ENCODE results near the gene FHDC1. TPM values are rescaled to one million over a fixed set of nuclear protein-coding genes. Genes with fewer than 3 reads are reported as not detected.
A peak's percentile ranks its signal among the peaks of the same experiment; 100 is the strongest.

The FHDC1 gene, protein sequence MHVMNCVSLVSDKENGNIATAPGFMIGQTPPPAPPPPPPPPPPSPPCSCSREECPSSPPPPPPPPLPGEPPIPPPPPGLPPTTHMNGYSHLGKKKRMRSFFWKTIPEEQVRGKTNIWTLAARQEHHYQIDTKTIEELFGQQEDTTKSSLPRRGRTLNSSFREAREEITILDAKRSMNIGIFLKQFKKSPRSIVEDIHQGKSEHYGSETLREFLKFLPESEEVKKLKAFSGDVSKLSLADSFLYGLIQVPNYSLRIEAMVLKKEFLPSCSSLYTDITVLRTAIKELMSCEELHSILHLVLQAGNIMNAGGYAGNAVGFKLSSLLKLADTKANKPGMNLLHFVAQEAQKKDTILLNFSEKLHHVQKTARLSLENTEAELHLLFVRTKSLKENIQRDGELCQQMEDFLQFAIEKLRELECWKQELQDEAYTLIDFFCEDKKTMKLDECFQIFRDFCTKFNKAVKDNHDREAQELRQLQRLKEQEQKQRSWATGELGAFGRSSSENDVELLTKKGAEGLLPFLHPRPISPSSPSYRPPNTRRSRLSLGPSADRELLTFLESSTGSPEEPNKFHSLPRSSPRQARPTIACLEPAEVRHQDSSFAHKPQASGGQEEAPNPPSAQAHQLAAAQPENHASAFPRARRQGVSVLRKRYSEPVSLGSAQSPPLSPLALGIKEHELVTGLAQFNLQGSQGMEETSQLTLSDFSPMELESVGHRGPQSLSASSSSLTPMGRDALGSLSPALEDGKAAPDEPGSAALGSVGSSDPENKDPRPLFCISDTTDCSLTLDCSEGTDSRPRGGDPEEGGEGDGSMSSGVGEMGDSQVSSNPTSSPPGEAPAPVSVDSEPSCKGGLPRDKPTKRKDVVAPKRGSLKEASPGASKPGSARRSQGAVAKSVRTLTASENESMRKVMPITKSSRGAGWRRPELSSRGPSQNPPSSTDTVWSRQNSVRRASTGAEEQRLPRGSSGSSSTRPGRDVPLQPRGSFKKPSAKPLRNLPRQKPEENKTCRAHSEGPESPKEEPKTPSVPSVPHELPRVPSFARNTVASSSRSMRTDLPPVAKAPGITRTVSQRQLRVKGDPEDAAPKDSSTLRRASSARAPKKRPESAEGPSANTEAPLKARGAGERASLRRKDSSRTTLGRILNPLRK
- 10 to 100 TPM; 21.9 to 39.6 (median 28.7) TPM for total RNA-seq

GRCh38 chr4:152935631-152936445 is at the start of gene FHDC1:
FHDC1 (plus strand) TSS chr4:152936323; CDS start chr4:152943058, 6,735 bp downstream.
- H3K4me1 ChIP-seq = peaks cover 35% of the 10 kb centered on the region
- no peaks in the 10 kb centered on the region for H3K9me3 ChIP-seq
- H3K4me3 ChIP-seq = peak within 1 kb of the TSS; percentile 82
- WGBS = 2% methylated on average over 33 of the region's 75 CpGs
- TF ChIP-seq CTCF (IDR thresholded peaks at IDR 0.05) = no peak
- peak in 1 of 2 donors; percentile 6 for TF ChIP-seq POLR2A (IDR thresholded peaks at IDR 0.05)
- no peak for TF ChIP-seq POLR2AphosphoS5 (IDR thresholded peaks at IDR 0.05)
- DNase-seq (ENCODE audit: low spot score in 2 of 2) = peak in 1 of 2 donors; percentile 60
- peak within 1 kb of the TSS; percentile 74 for H3K27ac ChIP-seq
- H3K36me3 ChIP-seq = no peaks in the 10 kb centered on the region
- H3K27me3 ChIP-seq = peaks cover 10% of the 10 kb centered on the region

DNA sequence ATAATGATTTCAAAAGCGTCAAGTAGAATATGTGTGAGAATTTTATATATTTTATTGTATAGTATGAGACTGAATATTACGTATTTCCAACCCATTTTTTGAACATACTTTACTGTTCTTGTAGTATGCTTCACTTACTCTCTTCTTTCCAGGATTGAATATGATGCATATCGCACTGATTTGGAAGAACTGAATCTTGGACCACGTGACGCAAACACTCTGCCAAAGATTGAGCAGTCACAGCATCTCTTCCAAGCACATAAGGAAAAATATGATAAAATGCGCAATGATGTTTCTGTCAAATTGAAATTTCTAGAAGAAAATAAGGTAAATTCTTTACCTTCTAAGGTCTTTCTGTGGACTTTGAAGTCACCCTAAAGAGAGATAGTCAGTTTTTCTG is 48.1 kb upstream of the FHDC1 start:
- 95% methylated on average over 6 of the region's 6 CpGs for WGBS
- H3K27ac ChIP-seq = no peak overlapping the region
- no peak for TF ChIP-seq POLR2A (IDR thresholded peaks at IDR 0.05)
- no peak for TF ChIP-seq CTCF (IDR thresholded peaks at IDR 0.05)
- TF ChIP-seq EP300 (IDR thresholded peaks at IDR 0.05) = no peak
- no peak for TF ChIP-seq POLR2AphosphoS5 (IDR thresholded peaks at IDR 0.05)
- no peaks in the 10 kb centered on the region for H3K9me3 ChIP-seq
- no peaks in the 10 kb centered on the region for H3K4me1 ChIP-seq
- no peaks in the 10 kb centered on the region for H3K27me3 ChIP-seq
- H3K36me3 ChIP-seq = peaks cover 35% of the 10 kb centered on the region
- no peak for DNase-seq (ENCODE audit: low spot score in 2 of 2)
- no peak overlapping the region for H3K4me3 ChIP-seq

GRCh38 chr4:152892974-152893373 is 43.1 kb upstream of the FHDC1 start:
- no peak for DNase-seq (ENCODE audit: low spot score in 2 of 2)
- 76% methylated on average over 2 of the region's 2 CpGs for WGBS
- Histone ChIP-seq H3K27me3 (no peaks in the 10 kb centered on the region), H3K36me3 (peaks cover 39% of the 10 kb centered on the region), H3K4me1 (no peaks in the 10 kb centered on the region), H3K27ac (no peak overlapping the region), H3K4me3 (no peak overlapping the region), H3K9me3 (no peaks in the 10 kb centered on the region)
- TF ChIP-seq EP300 (IDR thresholded peaks at IDR 0.05) (no peak), CTCF (IDR thresholded peaks at IDR 0.05) (no peak), POLR2AphosphoS5 (IDR thresholded peaks at IDR 0.05) (no peak), POLR2A (IDR thresholded peaks at IDR 0.05) (no peak)

GRCh38 chr4:152894673-152895072 is 41.5 kb upstream of the FHDC1 start:
- H3K36me3 ChIP-seq = peaks cover 30% of the 10 kb centered on the region
- no peaks in the 10 kb centered on the region for H3K27me3 ChIP-seq
- WGBS = 83% methylated on average over 1 of the region's 1 CpG
- no peak overlapping the region for H3K4me3 ChIP-seq
- TF ChIP-seq POLR2AphosphoS5 (IDR thresholded peaks at IDR 0.05) = no peak
- TF ChIP-seq EP300 (IDR thresholded peaks at IDR 0.05) = no peak
- no peak for TF ChIP-seq CTCF (IDR thresholded peaks at IDR 0.05)
- TF ChIP-seq POLR2A (IDR thresholded peaks at IDR 0.05) = no peak
- no peaks in the 10 kb centered on the region for H3K4me1 ChIP-seq
- no peaks in the 10 kb centered on the region for H3K9me3 ChIP-seq
- no peak for DNase-seq (ENCODE audit: low spot score in 2 of 2)
- H3K27ac ChIP-seq = no peak overlapping the region
